Activated CD4-positive, alpha-beta T cell treated with anti-CD3 and anti-CD28 coated beads for 36 hours (primary cell): ENCODE data around the gene PNLDC1. TPM values are rescaled to one million over a fixed set of nuclear protein-coding genes. Genes with fewer than 3 reads are reported as not detected.
"Not testable (repeated sequence)": the region's sequence is repeated elsewhere in the genome, so short reads cannot be mapped to it uniquely, and the experiment has no call there.

Source experiments
- ATAC-seq: fragments of 200-7000 bp; cut with Tn5 transposase; one replicate; pipeline ENCODE4 v1.10.0; 2021; ENCODE audit warnings: mild to moderate bottlenecking, moderate library complexity
- CTCF ChIA-PET: fragments of 350-600 bp; sonication (Branson Sonifier 250); formaldehyde crosslinking; loops from one replicate; lab custom pipeline; 2021; ENCODE audit warnings: antibody characterized with exemption; lab: Charles Lee
- POLR2A ChIA-PET: fragments of 350-600 bp; sonication (Branson Sonifier 250); formaldehyde crosslinking; loops from one replicate; lab custom pipeline; 2021; ENCODE audit warnings: antibody characterized with exemption, inconsistent platforms; lab: Charles Lee
- DNase-seq: peaks from one replicate; pipeline ENCODE4 v3.0.0-alpha.2; 2020
- H3K27ac Mint-ChIP-seq: one replicate; pipeline ENCODE4 v1.8.0; 2021; ENCODE audit warnings: mixed read lengths
- H3K27me3 Mint-ChIP-seq: one replicate; pipeline ENCODE4 v1.8.0; 2021; ENCODE audit warnings: mixed read lengths
- H3K36me3 Mint-ChIP-seq: one replicate; pipeline ENCODE4 v1.8.0; 2021; ENCODE audit warnings: low read depth, mixed read lengths
- H3K4me1 Mint-ChIP-seq: one replicate; pipeline ENCODE4 v1.8.0; 2021; ENCODE audit warnings: mixed read lengths
- H3K4me3 Mint-ChIP-seq: one replicate; pipeline ENCODE4 v1.8.0; 2021; ENCODE audit warnings: mild to moderate bottlenecking, moderate library complexity, mixed read lengths
- H3K9me3 Mint-ChIP-seq: one replicate; pipeline ENCODE4 v1.8.0; 2021; ENCODE audit warnings: low read depth, mixed read lengths
- intact Hi-C, 2 experiments: fragments of 100-400 bp; cut with DNase I in 1 of 2; cut with micrococcal nuclease in 1 of 2; formaldehyde crosslinking; loops; one replicate each; pipeline versions ENCODE4 v1.14.2 to v1.15.1; 2022 to 2024; cut with DNase I, micrococcal nuclease
- total RNA-seq, 2 experiments: library from RNA; stranded (reverse); gene quantifications; one replicate each; pipeline ENCODE4 v1.2.3, GENCODE V29; 2021

The PNLDC1 gene
- total RNA-seq, 2 experiments from 2014 or later = 0.11 TPM

DNA sequence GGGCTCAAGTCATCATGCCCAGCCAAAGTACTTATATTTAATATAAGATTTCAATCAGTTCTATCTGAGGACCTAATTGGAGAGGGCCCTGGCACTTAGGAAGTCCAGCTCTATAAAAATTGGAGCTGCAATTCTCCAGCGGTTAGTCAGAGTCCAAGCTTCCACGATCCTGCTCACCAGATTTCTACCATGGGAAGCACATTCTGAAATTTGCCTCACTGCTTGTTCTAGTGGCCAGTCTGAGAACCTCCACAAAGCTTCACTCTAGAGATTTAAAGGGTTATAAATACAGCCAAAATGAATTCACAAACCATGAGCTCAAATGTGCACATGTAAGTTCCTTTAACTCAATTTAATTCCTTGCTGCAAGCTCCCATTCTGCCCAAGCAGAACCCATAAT, 33.5 kb downstream of the PNLDC1 start:
- CTCF ChIA-PET = interaction anchor here (0.5 to 1.3 kb wide), 4 partner anchors 10 to 107 kb away, joined by 3 to 6 read pairs (median 4); no protein-coding TSS in a partner anchor
- Mint-ChIP-seq H3K27me3 (no peaks in the 10 kb centered on the region), H3K9me3 (no peaks in the 10 kb centered on the region), H3K4me1 (peaks cover 22% of the 10 kb centered on the region), H3K27ac (no peak overlapping the region), H3K36me3 (no peaks in the 10 kb centered on the region), H3K4me3 (no peak overlapping the region)
- no peak for DNase-seq
- ATAC-seq = no peak
- POLR2A ChIA-PET = no interaction called here
- intact Hi-C loops = no loop called here

DNA sequence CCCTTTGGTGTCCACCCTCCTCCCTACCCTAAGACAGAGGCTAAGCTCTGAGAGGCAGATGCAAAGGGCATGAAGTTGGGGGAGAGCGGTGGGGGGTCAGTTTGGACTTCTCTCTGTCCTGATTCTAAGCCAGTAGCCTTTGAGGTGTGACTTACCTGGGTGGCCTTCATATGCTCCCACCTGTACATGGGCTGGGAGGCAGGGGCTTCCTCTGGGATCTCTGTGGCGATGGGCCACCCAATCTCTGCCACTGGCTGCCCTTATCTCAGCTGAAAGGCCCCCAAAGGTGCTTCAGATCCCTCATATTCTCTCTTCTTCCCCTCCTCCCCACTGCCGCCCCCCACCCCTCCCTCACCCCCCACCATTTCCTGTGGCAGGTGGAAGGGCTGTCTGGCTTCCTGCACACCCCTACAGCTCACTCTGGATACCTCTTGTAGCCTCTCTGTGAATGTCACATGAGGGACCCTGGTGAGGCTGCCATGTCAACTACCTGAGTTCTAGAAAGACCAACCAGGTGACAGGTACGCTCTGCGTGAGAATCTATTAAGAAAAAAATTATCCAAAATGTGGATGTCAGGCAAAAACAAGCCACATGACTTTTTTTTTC, 34.0 kb downstream of the PNLDC1 start:
- intact Hi-C loops = no loop called here
- H3K4me3 Mint-ChIP-seq = no peak overlapping the region
- ChIA-PET POLR2A (no interaction called here), CTCF (interaction anchor here (0.5 to 1.3 kb wide), 5 partner anchors 10 to 660 kb away, joined by 3 to 6 read pairs (median 3); no protein-coding TSS in a partner anchor)
- no peaks in the 10 kb centered on the region for H3K36me3 Mint-ChIP-seq
- peaks cover 22% of the 10 kb centered on the region for H3K4me1 Mint-ChIP-seq
- ATAC-seq (no peak), DNase-seq (no peak)
- H3K27ac Mint-ChIP-seq = no peak overlapping the region
- no peaks in the 10 kb centered on the region for H3K27me3 Mint-ChIP-seq
- no peaks in the 10 kb centered on the region for H3K9me3 Mint-ChIP-seq

DNA sequence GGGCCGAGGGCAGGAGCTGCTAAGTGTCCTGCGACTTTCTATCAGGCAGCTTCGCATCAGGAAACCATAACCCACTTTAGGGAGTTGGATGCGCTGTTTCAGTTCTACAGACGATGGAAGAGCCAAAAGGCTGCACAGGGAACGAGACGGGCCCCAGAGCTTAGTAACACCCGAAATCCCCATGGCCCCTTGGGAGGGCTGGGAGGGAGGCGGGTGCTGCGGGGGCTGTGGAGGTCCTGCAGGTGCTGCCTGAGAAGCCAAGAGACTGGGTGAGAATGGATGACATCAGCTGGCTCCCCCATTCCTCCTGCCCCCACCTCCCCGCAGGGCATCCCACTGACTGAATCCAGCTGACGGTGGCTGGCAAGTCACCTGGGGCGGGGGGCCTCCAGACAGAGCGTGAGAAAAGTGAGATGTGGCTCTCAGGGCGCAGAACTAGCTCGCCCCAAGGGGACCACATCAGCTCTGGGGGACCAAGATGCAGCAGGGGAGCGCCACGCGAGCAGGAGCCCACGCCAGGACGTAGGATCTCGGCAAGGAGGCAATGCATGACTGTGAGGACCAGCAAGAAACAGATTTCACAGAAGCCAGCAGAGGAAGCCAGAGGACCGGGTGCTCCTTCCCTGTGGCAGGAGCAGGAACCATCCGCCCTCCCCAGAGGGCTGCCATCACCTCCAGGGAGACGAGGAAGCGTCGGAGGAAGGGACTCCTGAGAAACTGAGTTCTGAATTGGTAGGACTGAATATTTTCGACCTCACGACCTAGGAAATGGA, 36.8 kb downstream of the PNLDC1 start:
- intact Hi-C loops = no loop called here
- ATAC-seq (no peak), DNase-seq (no peak)
- no peak overlapping the region for H3K27ac Mint-ChIP-seq
- ChIA-PET CTCF (interaction anchor here (0.7 kb wide), 1 partner anchor 18 kb away, joined by 3 read pairs; no protein-coding TSS in a partner anchor), POLR2A (no interaction called here)
- no peaks in the 10 kb centered on the region for H3K27me3 Mint-ChIP-seq
- no peak overlapping the region for H3K4me3 Mint-ChIP-seq
- H3K36me3 Mint-ChIP-seq = no peaks in the 10 kb centered on the region
- H3K9me3 Mint-ChIP-seq = no peaks in the 10 kb centered on the region
- H3K4me1 Mint-ChIP-seq = peaks cover 20% of the 10 kb centered on the region

DNA sequence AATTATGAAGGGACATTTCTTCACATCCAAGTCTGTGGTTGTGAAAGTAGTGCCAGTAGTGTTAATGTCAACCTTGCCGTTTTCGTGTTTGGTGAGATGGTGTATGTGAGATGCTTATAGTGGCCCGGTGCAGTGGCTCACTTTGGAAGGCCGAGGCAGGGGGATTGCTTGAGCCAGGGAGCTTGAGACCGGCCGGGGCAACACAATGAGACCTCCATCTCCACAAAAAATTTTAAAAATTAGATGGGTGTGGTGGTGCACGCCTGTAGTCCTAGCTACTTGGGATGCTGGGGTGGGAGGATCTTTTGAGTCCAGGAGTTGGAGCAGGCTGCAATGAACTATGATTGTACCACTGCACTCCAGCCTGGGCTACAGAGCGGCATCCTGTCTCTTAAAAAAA, 37.4 kb downstream of the PNLDC1 start:
- ATAC-seq (no peak), DNase-seq (no peak)
- H3K4me1 Mint-ChIP-seq = peaks cover 20% of the 10 kb centered on the region
- intact Hi-C loops = no loop called here
- CTCF ChIA-PET = no interaction called here
- H3K9me3 Mint-ChIP-seq = no peaks in the 10 kb centered on the region
- H3K27ac Mint-ChIP-seq = no peak overlapping the region
- H3K36me3 Mint-ChIP-seq = no peaks in the 10 kb centered on the region
- POLR2A ChIA-PET = no interaction called here
- no peak overlapping the region for H3K4me3 Mint-ChIP-seq
- H3K27me3 Mint-ChIP-seq = no peaks in the 10 kb centered on the region

DNA sequence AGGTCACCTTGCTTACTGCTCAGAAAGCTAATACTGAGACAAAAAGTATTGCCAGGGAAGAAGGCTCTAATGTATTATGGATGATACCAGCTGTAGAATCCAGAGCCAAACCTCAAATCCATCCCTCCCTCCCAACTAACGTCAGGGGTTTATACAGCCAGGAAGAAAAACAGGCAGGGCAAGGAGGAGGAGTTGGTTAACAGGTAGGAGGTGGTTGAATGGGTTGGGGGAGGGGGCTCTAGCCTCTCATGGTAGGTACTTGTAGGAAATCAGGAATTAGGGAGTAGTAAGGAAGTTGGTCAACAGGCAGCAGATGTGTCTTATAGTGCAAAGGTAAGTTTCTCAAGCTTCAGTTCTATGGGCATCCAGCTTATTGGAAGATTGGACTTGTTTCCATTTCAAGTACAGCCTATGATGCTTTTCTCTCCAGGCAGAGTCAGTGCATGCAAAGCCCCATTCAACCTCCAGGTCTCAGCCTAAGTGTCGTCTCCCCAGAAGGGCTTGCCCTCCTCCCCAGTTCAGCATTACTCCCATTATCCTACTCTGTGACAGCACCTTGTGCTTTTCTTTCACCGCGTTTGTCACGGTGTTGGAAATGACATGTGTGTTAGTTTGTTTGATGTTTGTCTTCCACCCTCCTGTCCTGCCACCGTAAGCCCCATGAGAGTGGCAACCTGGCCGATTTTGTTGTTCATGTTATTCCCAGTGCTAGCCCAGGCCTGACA, 38.1 kb downstream of the PNLDC1 start:
- no peaks in the 10 kb centered on the region for H3K27me3 Mint-ChIP-seq
- peaks cover 17% of the 10 kb centered on the region for H3K4me1 Mint-ChIP-seq
- DNase-seq (no peak), ATAC-seq (no peak)
- no peak overlapping the region for H3K4me3 Mint-ChIP-seq
- ChIA-PET CTCF (interaction anchor here (0.6 kb wide), 1 partner anchor 255 kb away, joined by 3 read pairs; no protein-coding TSS in a partner anchor), POLR2A (no interaction called here)
- H3K9me3 Mint-ChIP-seq = no peaks in the 10 kb centered on the region
- H3K36me3 Mint-ChIP-seq = no peaks in the 10 kb centered on the region
- intact Hi-C loops = no loop called here
- H3K27ac Mint-ChIP-seq = no peak overlapping the region

DNA sequence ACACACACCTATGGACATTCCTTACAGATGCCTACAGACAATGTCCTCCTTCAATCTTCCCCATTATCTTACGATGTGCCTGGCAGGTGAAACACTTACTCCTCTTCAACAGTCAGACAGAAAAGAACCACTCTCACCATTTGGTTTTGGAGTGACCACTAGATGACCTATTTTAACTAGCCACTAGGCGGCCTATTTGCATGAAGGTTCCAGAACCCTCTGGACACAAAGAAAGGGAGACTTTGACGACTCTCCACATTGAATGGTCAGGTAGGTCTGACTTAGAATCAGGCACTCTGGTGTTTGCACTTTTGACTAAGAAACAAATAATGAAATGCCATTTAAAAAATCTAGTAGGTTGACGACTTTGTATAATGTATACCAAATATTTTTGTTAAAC, 42.0 kb downstream of the PNLDC1 start:
- H3K36me3 Mint-ChIP-seq = no peaks in the 10 kb centered on the region
- H3K27me3 Mint-ChIP-seq = no peaks in the 10 kb centered on the region
- ChIA-PET POLR2A (no interaction called here), CTCF (no interaction called here)
- DNase-seq (no peak), ATAC-seq (no peak)
- H3K27ac Mint-ChIP-seq = no peak overlapping the region
- no peak overlapping the region for H3K4me3 Mint-ChIP-seq
- intact Hi-C loops = no loop called here
- H3K4me1 Mint-ChIP-seq = peaks cover 2% of the 10 kb centered on the region
- no peaks in the 10 kb centered on the region for H3K9me3 Mint-ChIP-seq

DNA sequence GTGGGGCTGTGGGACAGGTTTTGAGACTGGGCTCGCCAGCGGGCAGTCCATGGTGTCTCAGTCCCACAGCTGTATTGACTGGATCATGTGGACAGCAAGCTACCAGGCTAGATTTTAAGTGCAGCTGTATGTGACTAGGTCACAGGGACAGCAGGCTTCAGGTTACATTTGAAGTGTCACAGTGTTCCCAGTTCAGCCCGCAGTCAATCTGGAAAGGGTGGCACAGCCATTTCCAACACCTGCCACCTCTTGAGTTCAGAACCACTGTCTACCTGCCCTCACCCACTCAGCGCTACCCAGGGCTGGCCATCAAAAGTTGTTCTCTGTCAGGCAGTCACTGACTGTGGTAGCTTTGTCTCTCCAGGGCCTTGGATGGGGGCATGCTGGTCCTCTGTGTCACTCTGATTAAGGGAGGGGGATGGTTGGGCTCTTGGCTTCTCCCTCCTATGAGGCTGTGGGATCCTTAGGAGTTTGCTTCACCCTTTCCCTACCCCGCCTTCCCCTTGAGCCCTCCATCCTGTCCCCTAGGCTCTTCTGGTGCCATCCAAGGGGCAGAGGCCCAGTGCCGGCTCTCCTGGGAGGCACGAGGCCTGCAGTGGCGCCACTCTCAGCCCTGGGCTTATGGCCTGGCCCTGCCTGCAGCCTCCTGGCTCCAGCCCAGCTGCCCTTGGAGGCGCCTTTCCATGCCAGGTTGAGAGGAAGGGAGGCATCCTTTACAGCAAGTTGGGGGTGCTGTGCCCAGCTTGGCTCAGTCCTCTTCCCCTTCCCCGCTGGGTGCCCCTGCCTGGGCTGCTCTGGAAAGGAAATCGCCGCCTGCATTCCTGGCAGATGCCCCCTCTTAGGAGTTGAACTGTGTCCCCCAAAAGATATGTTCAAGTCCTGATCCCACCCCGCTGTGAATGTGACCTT, 44.9 kb downstream of the PNLDC1 start:
- CTCF ChIA-PET = interaction anchor here (0.7 to 2.1 kb wide), 2 partner anchors 12 to 22 kb away, joined by 3 to 6 read pairs; no protein-coding TSS in a partner anchor
- Mint-ChIP-seq H3K27ac (no peak overlapping the region), H3K27me3 (no peaks in the 10 kb centered on the region), H3K4me1 (peaks cover 2% of the 10 kb centered on the region), H3K4me3 (no peak overlapping the region), H3K36me3 (no peaks in the 10 kb centered on the region), H3K9me3 (peaks cover 6% of the 10 kb centered on the region)
- intact Hi-C loops = no loop called here
- POLR2A ChIA-PET = no interaction called here
- ATAC-seq (no peak), DNase-seq (no peak)

DNA sequence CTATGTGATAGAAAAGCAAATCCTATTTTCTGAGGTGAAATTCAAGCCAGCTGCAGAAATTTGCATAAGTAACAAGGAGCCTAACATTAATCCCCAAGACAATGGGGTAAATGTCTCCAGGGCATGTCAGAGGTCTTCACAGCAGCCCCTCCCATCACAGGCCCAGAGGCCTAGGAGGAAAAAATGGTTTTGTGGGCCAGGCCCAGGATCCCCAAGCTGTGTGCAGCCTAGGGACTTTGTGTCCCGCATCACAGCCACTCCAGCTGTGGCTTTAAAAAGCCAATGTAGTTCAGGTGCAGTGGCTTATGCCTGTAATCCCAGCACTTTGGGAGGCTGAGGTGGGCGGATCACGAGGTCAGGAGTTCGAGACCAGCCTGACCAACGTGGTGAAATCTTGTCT, 48.5 kb downstream of the PNLDC1 start:
- H3K27me3 Mint-ChIP-seq, H3K4me3 Mint-ChIP-seq, H3K4me1 Mint-ChIP-seq, intact Hi-C loops, H3K27ac Mint-ChIP-seq, ATAC-seq, H3K9me3 Mint-ChIP-seq, CTCF ChIA-PET, DNase-seq, H3K36me3 Mint-ChIP-seq, POLR2A ChIA-PET: not testable (repeated sequence)

DNA sequence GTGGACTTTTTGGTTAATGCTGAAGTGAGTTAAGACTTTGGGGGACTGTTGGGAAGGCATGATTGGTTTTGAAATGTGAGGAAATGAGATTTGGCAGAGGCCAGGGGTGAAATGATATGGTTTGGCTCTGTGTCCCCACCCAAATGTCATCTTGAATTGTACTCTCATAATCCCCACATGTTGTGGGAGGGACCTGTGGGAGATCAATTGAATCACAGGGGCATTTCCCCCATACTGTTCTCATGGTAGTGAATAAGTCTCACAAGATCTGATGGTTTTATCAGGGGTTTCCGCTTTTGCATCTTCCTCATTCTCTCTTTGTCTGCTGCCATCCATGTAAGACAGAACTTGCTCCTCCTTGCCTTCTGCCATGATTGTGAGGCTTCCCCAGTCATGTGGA, 49.8 kb downstream of the PNLDC1 start:
- POLR2A ChIA-PET, ATAC-seq, H3K4me3 Mint-ChIP-seq, H3K36me3 Mint-ChIP-seq, DNase-seq, H3K27me3 Mint-ChIP-seq, H3K4me1 Mint-ChIP-seq, H3K27ac Mint-ChIP-seq, intact Hi-C loops, CTCF ChIA-PET, H3K9me3 Mint-ChIP-seq: not testable (repeated sequence)

DNA sequence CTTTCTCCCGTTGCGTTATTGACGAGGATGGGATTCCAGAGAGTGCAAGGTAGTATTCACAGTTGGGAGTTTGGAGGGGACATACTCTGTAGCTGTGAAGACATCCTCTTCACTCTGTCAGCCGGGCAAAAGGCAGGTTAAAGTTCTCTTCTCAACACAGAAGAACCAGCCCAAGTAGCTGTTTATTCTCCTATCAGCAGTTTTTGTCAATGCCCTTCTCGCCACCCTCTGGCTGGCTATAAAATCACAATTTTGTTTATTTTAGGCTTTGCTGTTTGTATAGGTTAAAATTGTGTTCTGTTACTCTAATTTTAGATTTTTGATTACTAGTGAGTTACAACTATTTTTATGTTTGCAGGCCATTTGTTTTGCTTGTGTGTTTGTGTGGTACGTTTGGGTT, 52.8 kb downstream of the PNLDC1 start:
- intact Hi-C loops = no loop called here
- no peak overlapping the region for H3K4me3 Mint-ChIP-seq
- peaks cover 13% of the 10 kb centered on the region for H3K9me3 Mint-ChIP-seq
- H3K4me1 Mint-ChIP-seq = no peaks in the 10 kb centered on the region
- peak; percentile 25 for DNase-seq
- no peak for ATAC-seq
- POLR2A ChIA-PET = no interaction called here
- CTCF ChIA-PET = interaction anchor here (0.7 kb wide), 1 partner anchor 843 kb away, joined by 3 read pairs; no protein-coding TSS in a partner anchor
- H3K27ac Mint-ChIP-seq = no peak overlapping the region
- H3K27me3 Mint-ChIP-seq = no peaks in the 10 kb centered on the region
- H3K36me3 Mint-ChIP-seq = no peaks in the 10 kb centered on the region

DNA sequence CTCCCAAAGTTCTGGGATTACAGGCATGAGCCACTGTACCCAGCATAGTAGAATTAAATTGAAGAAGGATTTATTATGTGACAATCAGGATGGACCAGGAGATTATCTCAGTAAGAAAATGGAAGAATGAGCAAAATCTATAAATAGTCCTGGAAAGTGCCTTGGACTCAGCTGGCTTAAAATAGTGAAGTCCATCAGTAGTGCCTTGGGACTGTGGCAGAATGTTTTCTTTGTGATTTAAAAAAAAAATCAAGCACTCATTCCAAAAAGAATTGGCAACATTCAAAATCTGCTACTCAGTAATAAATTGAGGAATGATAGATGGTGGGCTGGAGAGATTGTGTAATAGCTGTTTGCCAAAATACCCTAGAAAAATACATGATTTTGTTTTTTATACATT, 53.7 kb downstream of the PNLDC1 start:
- Mint-ChIP-seq H3K9me3 (peaks cover 8% of the 10 kb centered on the region), H3K27ac (no peak overlapping the region), H3K4me3 (no peak overlapping the region), H3K27me3 (no peaks in the 10 kb centered on the region), H3K4me1 (no peaks in the 10 kb centered on the region), H3K36me3 (no peaks in the 10 kb centered on the region)
- DNase-seq = no peak
- intact Hi-C loops = no loop called here
- POLR2A ChIA-PET = interaction anchor here (0.6 kb wide), 1 partner anchor 57 kb away, joined by 4 read pairs; no protein-coding TSS in a partner anchor
- CTCF ChIA-PET = interaction anchor here (0.7 to 1.5 kb wide), 2 partner anchors 17 to 25 kb away, joined by 3 to 4 read pairs; no protein-coding TSS in a partner anchor
- ATAC-seq = no peak
